Right renal pelvis (tissue), 4 donors: ENCODE measurements around the gene PMPCA. TPM values are rescaled to one million over a fixed set of nuclear protein-coding genes. Genes with fewer than 3 reads are reported as not detected.

Source experiments
- polyA plus RNA-seq, 4 donors: library from polyadenylated mRNA; unstranded; fragments of 120-200 nt; gene quantifications; one replicate each; pipeline ENCODE4 v1.2.1, GENCODE V29; 2013; ENCODE audit not compliant: insufficient read length in 4 of 4

PMPCA gene
- polyA plus RNA-seq, 4 donors = 56.5 to 66.0 (median 62.6) TPM

Other genes with a start within 250 kb of the PMPCA start
- not detected for gene LHX3, start 205.5 kb upstream of the PMPCA start, polyA plus RNA-seq
- 10 to 100 TPM; 16.3 to 17.5 (median 16.6) TPM for gene QSOX2, start 164.8 kb upstream of the PMPCA start, polyA plus RNA-seq
- gene CCDC187, start 106.6 kb upstream of the PMPCA start, polyA plus RNA-seq = 1 to 10 TPM; 1.8 to 3.3 (median 2.2) TPM
- 10 to 100 TPM; 30.6 to 42.3 (median 32.0) TPM for gene GPSM1, start 83.1 kb upstream of the PMPCA start, polyA plus RNA-seq
- gene DNLZ, start 46.9 kb upstream of the PMPCA start, polyA plus RNA-seq = 10 to 100 TPM in 1 of 4 donors, 1 to 10 TPM in 3; 5.6 to 13.9 (median 8.0) TPM
- 1 to 10 TPM; 1.6 to 2.7 (median 2.3) TPM for gene CARD9, start 37.0 kb upstream of the PMPCA start, polyA plus RNA-seq
- gene SNAPC4, start 10.5 kb upstream of the PMPCA start, polyA plus RNA-seq = 10 to 100 TPM; 10.6 to 12.9 (median 10.8) TPM
- gene ENTR1, start within 50 bp of the PMPCA start, polyA plus RNA-seq = 10 to 100 TPM; 43.2 to 52.0 (median 47.3) TPM
- gene INPP5E, start 29.2 kb downstream of the PMPCA start, polyA plus RNA-seq = 10 to 100 TPM; 12.8 to 18.1 (median 13.8) TPM
- gene SEC16A, start 72.4 kb downstream of the PMPCA start, polyA plus RNA-seq = 10 to 100 TPM; 55.1 to 68.6 (median 62.3) TPM
- gene NOTCH1, start 135.4 kb downstream of the PMPCA start, polyA plus RNA-seq = 10 to 100 TPM; 25.4 to 41.4 (median 29.5) TPM